SU-DHL-6 (cell line): ENCODE results near the gene FOXP4.

ENCODE experiments used
- H2AFZ ChIP-seq: fragments of 200-600 bp; sonication (generic); 2 replicates; pipeline ENCODE4 v1.6.1; 2014; ENCODE audit warnings: low read depth, mild to moderate bottlenecking, moderate library complexity, mixed read lengths, antibody characterized with exemption, low read length; ENCODE audit not compliant: severe bottlenecking
- H3F3A ChIP-seq: fragments of 200-600 bp; shearing (Covaris generic); 2 replicates; pipeline ENCODE4 v1.6.0; 2016; ENCODE audit warnings: antibody characterized with exemption, mild to moderate bottlenecking; ENCODE audit not compliant: insufficient read depth
- H3K27ac ChIP-seq: fragments of 200-600 bp; sonication (generic); 2 replicates; pipeline ENCODE4 v1.5.1; 2016; ENCODE audit warnings: low read depth, mild to moderate bottlenecking, low read length, moderate library complexity, mixed read lengths
- H3K27me3 ChIP-seq: fragments of 200-600 bp; sonication (generic), shearing (Covaris generic); 2 replicates; pipeline ENCODE4 v1.6.0; 2014; ENCODE audit warnings: mild to moderate bottlenecking, low read length
- H3K36me3 ChIP-seq: fragments of 200-600 bp; sonication (generic); 2 replicates; pipeline ENCODE4 v1.6.1; 2014; ENCODE audit warnings: mild to moderate bottlenecking, low read length, mixed read lengths
- H3K4me2 ChIP-seq: fragments of 300-600, 200-600 bp; shearing (Covaris generic), sonication (generic); 2 replicates; pipeline ENCODE4 v1.6.0; 2014; ENCODE audit warnings: low read length, low read depth, mild to moderate bottlenecking; ENCODE audit not compliant: poor library complexity, severe bottlenecking
- H3K4me3 ChIP-seq: fragments of 200-600 bp; sonication (generic); 2 replicates; pipeline ENCODE4 v1.5.1; 2014; ENCODE audit warnings: antibody characterized with exemption, low read length, mild to moderate bottlenecking, mixed read lengths; ENCODE audit not compliant: insufficient read depth, poor library complexity, severe bottlenecking
- H3K79me2 ChIP-seq: fragments of 200-600 bp; sonication (generic); 2 replicates; pipeline ENCODE4 v1.6.1; 2014; ENCODE audit warnings: mild to moderate bottlenecking, low read length, moderate library complexity; ENCODE audit not compliant: insufficient read depth
- H3K9ac ChIP-seq: fragments of 200-600 bp; sonication (generic); 2 replicates; pipeline ENCODE4 v1.7.0; 2014; ENCODE audit warnings: mild to moderate bottlenecking, low read length
- H3K9me2 ChIP-seq: fragments of 200-600 bp; sonication (generic); replicated peaks from 2 replicates; pipeline ENCODE4 v1.6.1; 2014; ENCODE audit warnings: low read length; ENCODE audit not compliant: insufficient read depth
- H3K9me3 ChIP-seq: fragments of 200-600 bp; sonication (generic); 2 replicates; pipeline ENCODE4 v1.6.1; 2014; ENCODE audit warnings: low read length, mixed read lengths; ENCODE audit not compliant: insufficient read depth
- H4K20me1 ChIP-seq: fragments of 200-600 bp; sonication (generic); 2 replicates; pipeline ENCODE4 v1.6.1; 2014; ENCODE audit warnings: low read depth, mild to moderate bottlenecking, antibody characterized with exemption, low read length, moderate library complexity, mixed read lengths
- EZH2phosphoT487 ChIP-seq: fragments of 200-600 bp; sonication (generic), shearing (Covaris generic); conservative IDR thresholded peaks from 2 replicates; pipeline ENCODE4 v1.6.1; 2018; ENCODE audit warnings: mild to moderate bottlenecking, antibody characterized with exemption, low read length, moderate library complexity, mixed read lengths
- TF ChIP-seq, protein P1 (sequence below): fragments of 200-600 bp; sonication (generic); IDR thresholded peaks from one replicate; pipeline ENCODE4 v1.5.1; 2017; ENCODE audit warnings: antibody characterized with exemption, mild to moderate bottlenecking, low read length, moderate library complexity; ENCODE audit not compliant: insufficient read depth, poor library complexity, severe bottlenecking

The FOXP4 gene

DNA sequence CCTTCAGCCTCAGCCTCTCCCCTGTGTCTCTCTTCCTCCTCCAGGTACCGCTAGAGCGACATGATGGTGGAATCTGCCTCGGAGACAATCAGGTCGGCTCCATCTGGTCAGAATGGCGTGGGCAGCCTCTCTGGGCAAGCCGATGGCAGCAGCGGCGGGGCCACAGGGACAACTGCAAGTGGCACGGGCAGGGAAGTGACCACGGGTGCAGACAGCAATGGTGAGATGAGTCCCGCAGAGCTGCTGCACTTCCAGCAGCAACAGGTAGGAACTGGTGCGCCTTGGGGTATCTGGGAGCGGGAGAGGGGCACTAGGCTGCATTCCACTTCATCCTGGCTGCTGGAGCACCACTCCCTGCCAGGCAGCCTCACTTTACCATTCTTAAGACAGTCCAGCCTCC lies 19.5 kb downstream of the FOXP4 start:
- Histone ChIP-seq H3K4me2 (no peak overlapping the region), H3K9me2 (no peaks in the 10 kb centered on the region), H2AFZ (no peak overlapping the region), H4K20me1 (no peaks in the 10 kb centered on the region), H3K9me3 (no peaks in the 10 kb centered on the region), H3K9ac (no peak overlapping the region), H3K27me3 (no peaks in the 10 kb centered on the region), H3K27ac (no peak overlapping the region), H3F3A (no peaks in the 10 kb centered on the region), H3K4me3 (no peak overlapping the region), H3K36me3 (no peaks in the 10 kb centered on the region), H3K79me2 (no peaks in the 10 kb centered on the region)
- no peak for TF ChIP-seq EZH2phosphoT487
- TF ChIP-seq, protein P1, sequence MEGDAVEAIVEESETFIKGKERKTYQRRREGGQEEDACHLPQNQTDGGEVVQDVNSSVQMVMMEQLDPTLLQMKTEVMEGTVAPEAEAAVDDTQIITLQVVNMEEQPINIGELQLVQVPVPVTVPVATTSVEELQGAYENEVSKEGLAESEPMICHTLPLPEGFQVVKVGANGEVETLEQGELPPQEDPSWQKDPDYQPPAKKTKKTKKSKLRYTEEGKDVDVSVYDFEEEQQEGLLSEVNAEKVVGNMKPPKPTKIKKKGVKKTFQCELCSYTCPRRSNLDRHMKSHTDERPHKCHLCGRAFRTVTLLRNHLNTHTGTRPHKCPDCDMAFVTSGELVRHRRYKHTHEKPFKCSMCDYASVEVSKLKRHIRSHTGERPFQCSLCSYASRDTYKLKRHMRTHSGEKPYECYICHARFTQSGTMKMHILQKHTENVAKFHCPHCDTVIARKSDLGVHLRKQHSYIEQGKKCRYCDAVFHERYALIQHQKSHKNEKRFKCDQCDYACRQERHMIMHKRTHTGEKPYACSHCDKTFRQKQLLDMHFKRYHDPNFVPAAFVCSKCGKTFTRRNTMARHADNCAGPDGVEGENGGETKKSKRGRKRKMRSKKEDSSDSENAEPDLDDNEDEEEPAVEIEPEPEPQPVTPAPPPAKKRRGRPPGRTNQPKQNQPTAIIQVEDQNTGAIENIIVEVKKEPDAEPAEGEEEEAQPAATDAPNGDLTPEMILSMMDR, result no peak

GRCh38 chr6:41566961-41567360 lies 20.8 kb downstream of the FOXP4 start:
- TF ChIP-seq EZH2phosphoT487, result no peak
- TF ChIP-seq, protein P1, result no peak
- Histone ChIP-seq H3K4me3 (no peak overlapping the region), H3K27me3 (no peaks in the 10 kb centered on the region), H3K4me2 (no peak overlapping the region), H3K27ac (no peak overlapping the region), H3F3A (no peaks in the 10 kb centered on the region), H3K9ac (no peak overlapping the region), H4K20me1 (no peaks in the 10 kb centered on the region), H3K9me2 (no peaks in the 10 kb centered on the region), H3K36me3 (no peaks in the 10 kb centered on the region), H3K79me2 (no peaks in the 10 kb centered on the region), H2AFZ (no peak overlapping the region), H3K9me3 (no peaks in the 10 kb centered on the region)

GRCh38 chr6:41567684-41568083 lies 21.5 kb downstream of the FOXP4 start:
- Histone ChIP-seq H3K79me2 (no peaks in the 10 kb centered on the region), H3K9me2 (no peaks in the 10 kb centered on the region), H3K27me3 (no peaks in the 10 kb centered on the region), H3K4me2 (no peak overlapping the region), H3K27ac (no peak overlapping the region), H3F3A (no peaks in the 10 kb centered on the region), H3K9me3 (no peaks in the 10 kb centered on the region), H3K4me3 (no peak overlapping the region), H4K20me1 (no peaks in the 10 kb centered on the region), H2AFZ (no peak overlapping the region), H3K36me3 (no peaks in the 10 kb centered on the region), H3K9ac (no peak overlapping the region)
- TF ChIP-seq, protein P1, result no peak
- no peak for TF ChIP-seq EZH2phosphoT487
